OCI-M2 (cell line): ENCODE results near the gene CENPH.
"Not testable (repeated sequence)": the region's sequence is repeated elsewhere in the genome, so short reads cannot be mapped to it uniquely, and the experiment has no call there.

ENCODE experiments used
- DNase-seq: peaks from one replicate; lab custom pipeline; 2025; ENCODE audit not compliant: unreplicated experiment; lab: John Stamatoyannopoulos, UW

CENPH gene

DNA sequence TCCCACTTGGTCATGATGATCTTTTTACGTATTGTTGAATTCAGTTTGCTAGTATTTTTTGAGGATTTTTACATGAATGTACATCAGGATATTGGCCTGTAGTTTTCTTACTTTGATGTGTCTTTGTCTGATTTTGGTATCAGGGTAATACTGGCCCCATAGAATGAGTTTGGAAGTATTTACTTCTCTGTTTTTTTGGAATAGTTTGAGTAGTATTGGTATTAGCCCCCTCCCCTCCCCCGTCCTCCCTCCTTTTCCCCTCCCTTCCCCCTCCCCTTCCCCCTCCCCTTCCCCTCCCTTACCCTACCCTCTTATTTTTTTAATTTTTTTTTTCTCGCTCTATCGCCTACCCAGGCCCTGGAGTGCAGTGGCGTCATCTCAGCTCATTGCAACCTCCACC is 55.6 kb downstream of the CENPH start:
- DNase-seq = no peak

DNA sequence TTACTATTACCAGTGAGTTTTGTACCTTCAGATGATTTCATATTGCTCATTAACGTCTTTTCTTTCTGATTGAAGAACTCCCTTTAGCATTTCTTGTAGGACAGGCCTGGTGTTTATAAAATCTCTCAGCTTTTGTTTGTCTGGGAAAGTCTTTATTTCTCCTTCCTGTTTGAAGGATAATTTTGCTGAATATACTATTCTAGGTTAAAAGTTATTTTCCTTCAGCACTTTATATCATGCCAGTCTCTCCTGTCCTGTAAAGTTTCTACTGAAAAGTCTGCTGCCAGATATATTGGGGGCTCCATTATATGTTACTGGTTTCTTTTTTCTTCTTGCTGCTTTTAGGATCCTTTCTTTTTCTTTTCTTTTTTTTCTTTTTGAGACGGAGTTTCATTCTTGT is 58.6 kb downstream of the CENPH start:
- DNase-seq = no peak

DNA sequence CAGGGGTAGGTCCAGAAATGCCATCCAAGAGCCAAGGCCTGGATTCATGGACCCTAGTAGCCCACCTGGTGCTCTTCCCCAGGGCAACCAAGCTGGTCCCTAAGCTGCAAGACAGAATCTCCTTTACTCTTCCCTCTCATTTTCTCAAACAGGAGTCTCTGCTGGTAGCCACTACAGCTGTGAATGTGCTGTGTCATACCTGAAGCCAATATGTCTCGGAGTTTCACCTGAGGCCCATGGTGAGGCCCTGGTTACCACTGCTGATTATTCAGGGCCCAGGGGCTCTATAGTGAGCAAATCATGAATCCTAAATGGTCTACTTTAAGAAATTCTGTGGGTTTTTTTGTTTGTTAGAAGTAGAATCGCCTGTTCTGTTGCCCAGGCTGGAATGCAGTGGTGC is 61.2 kb downstream of the CENPH start:
- DNase-seq = no peak

DNA sequence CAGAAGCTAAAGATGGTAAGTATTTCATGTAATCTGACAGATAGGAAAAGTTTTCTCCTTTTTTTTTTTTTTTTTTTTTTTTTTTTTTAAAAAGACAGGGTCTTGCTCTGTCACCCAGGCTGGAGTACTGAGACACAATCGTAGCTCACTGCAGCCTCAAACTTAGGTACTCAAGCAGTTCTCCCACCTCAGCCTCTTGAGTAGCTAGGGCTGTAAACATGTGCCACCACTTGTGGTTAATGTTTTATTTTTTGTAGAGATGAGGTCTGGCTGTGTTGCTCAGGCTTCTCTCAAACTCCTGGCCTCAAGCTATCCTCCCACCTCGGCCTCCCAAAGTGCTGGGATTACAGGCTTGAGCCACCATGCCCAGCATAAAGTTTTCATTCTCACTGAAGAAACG is 63.1 kb downstream of the CENPH start:
- DNase-seq = no peak

DNA sequence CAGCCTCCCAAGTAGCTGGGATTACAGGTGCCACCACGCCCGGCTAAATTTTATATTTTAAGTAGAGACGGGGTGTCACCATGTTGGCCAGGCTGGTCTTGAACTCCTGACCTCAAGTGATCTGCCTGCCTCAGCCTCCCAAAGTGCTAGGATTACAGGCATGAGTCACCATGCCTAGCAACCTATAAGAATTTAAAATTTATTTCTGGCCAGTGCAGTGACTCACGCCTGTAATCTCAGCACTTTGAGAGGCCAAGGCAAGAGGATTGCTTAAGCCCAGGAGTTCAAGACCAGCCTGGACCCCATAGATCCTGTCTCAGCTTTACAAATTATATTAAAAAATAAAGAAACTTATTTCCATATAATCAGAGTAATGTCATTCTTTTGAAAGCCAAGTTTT is 66.6 kb downstream of the CENPH start:
- not testable (repeated sequence) for DNase-seq

DNA sequence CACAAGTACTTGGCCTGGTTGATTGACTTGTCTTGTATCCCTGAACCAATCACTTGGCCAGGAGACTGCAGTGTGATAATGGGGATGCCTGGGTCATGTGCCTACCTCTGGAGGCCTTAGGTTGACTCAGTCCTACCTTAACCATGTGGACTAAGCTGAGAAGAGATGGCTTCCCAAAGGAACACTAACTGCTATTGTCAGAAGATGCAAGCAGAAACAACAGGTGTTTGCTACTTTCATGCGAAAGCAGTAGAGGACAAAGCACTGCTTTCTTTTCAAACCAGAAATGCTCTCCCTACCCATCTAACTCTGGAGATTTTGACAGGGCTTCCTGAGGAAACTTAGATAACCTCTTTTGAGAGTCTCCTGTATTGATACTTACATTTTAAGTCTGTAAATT is 68.2 kb downstream of the CENPH start:
- no peak for DNase-seq
